HepG2 (cell line): ENCODE data around the gene FAM193A. TPM values are rescaled to one million over a fixed set of nuclear protein-coding genes. Genes with fewer than 3 reads are reported as not detected.
A peak's percentile ranks its signal among the peaks of the same experiment; 100 is the strongest.

Source experiments
- ATAC-seq: fragments of 200-7000 bp; cut with Tn5 transposase; 3 replicates; pipeline ENCODE4 v1.9.1; 2020; ENCODE audit warnings: mild to moderate bottlenecking, moderate library complexity
- BruUV-seq: library from RNA; stranded (reverse); fragments of 400-500 nt; replicated peaks from 2 replicates; lab custom pipeline; 2021; lab: Mats Ljungman, UMichigan
- CTCF ChIA-PET: fragments of 300-600 bp; formaldehyde crosslinking; extraction: SDS; loops from one replicate; lab custom pipeline; 2021; ENCODE audit warnings: low total read pairs, inconsistent platforms, low intra/inter-chr PET ratio; lab: Yijun Ruan, JAX
- POLR2A ChIA-PET: fragments of 350-600 bp; sonication (Branson Sonifier 250); formaldehyde crosslinking; loops from one replicate; lab custom pipeline; 2020; ENCODE audit warnings: antibody characterized with exemption, inconsistent platforms; lab: Yijun Ruan, JAX
- DNase-seq: peaks from one replicate; pipeline ENCODE4 v3.0.0-alpha.2; 2015; ENCODE audit warnings: low spot score
- FAIRE-seq: peaks from 3 replicates; lab custom pipeline; 2011; peaks lifted over from hg19 to GRCh38; lab: Jason Lieb, UNC
- H2AFZ ChIP-seq: one replicate; pipeline ENCODE4 v1.6.1; 2011; ENCODE audit warnings: low read length, inconsistent platforms
- H3K27ac ChIP-seq: fragments of 300-600 bp; 3 replicates; pipeline ENCODE4 v1.8.0; 2011; ENCODE audit warnings: mixed run types, mild to moderate bottlenecking, mixed read lengths, low read length, inconsistent platforms; ENCODE audit not compliant: insufficient read depth; ENCODE audit errors: extremely low read length
- H3K27me3 ChIP-seq, 2 experiments: fragments of 200-600 bp in 1 of 2; 2 replicates in 1 of 2; 3 replicates in 1 of 2; pipeline versions ENCODE4 v1.6.0 to v1.8.0; 2011; ENCODE audit warnings: low read length in 2 of 2, mild to moderate bottlenecking in 2 of 2, moderate library complexity in 2 of 2, inconsistent platforms in 1 of 2; ENCODE audit not compliant: insufficient read depth in 2 of 2, control insufficient read depth in 1 of 2
- H3K36me3 ChIP-seq, 2 experiments: fragments of 200-600 bp in 1 of 2; replicated peaks in 1 of 2; 2 replicates in 1 of 2; 3 replicates in 1 of 2; pipeline versions ENCODE4 v1.5.1 to v1.8.0; 2011; ENCODE audit warnings: low read length in 2 of 2, inconsistent platforms in 1 of 2; ENCODE audit not compliant: insufficient read depth in 2 of 2, control insufficient read depth in 1 of 2
- H3K4me1 ChIP-seq: 2 replicates; pipeline ENCODE4 v1.5.1; 2012; ENCODE audit warnings: low read length, inconsistent platforms; ENCODE audit not compliant: insufficient read depth
- H3K4me2 ChIP-seq: 2 replicates; pipeline ENCODE4 v1.6.0; 2011; ENCODE audit warnings: low read depth, low read length, inconsistent platforms
- H3K4me3 ChIP-seq, 3 experiments: fragments of 200-600 bp in 1 of 3; sonication (generic), shearing (Covaris generic) in 1 of 3; replicated peaks in 1 of 3; 2 replicates each; pipeline ENCODE4 v1.5.1; 2011 to 2016; ENCODE audit warnings: low read length in 3 of 3, inconsistent platforms in 2 of 3, low read depth in 2 of 3, mild to moderate bottlenecking in 2 of 3, control low read depth in 1 of 3, mixed read lengths in 1 of 3; ENCODE audit not compliant: insufficient read depth in 1 of 3
- H3K79me2 ChIP-seq: one replicate; pipeline ENCODE4 v1.6.1; 2011; ENCODE audit warnings: low read length, inconsistent platforms; ENCODE audit not compliant: insufficient read depth
- H3K9ac ChIP-seq: 2 replicates; pipeline ENCODE4 v1.6.0; 2011; ENCODE audit warnings: mild to moderate bottlenecking, low read depth, low read length, inconsistent platforms; ENCODE audit not compliant: insufficient read depth
- H3K9me3 ChIP-seq: 2 replicates; pipeline ENCODE4 v1.5.1; 2012; ENCODE audit warnings: mild to moderate bottlenecking, low read length
- H4K20me1 ChIP-seq: 2 replicates; pipeline ENCODE4 v1.6.0; 2011; ENCODE audit warnings: inconsistent platforms, mild to moderate bottlenecking, low read length, moderate library complexity; ENCODE audit not compliant: insufficient read depth
- MAX ChIP-seq: IDR thresholded peaks from 2 replicates; pipeline ENCODE4 v1.6.1; 2012; ENCODE audit warnings: inconsistent platforms
- RBM22 ChIP-seq: fragments of 200-400 bp; formaldehyde crosslinking; optimal IDR thresholded peaks from 2 replicates; pipeline ENCODE3; 2017; ENCODE audit warnings: mild to moderate bottlenecking, low read length, moderate library complexity
- SPEN ChIP-seq: sonication (generic); formaldehyde crosslinking; IDR thresholded peaks from 2 replicates; pipeline ENCODE4 v1.5.1; 2020; ENCODE audit warnings: low read depth, mild to moderate bottlenecking, missing genetic modification reagents
- ZNF121 ChIP-seq: sonication (generic); formaldehyde crosslinking; IDR thresholded peaks from 2 replicates; pipeline ENCODE4 v1.5.0; 2020; ENCODE audit warnings: mild to moderate bottlenecking, missing genetic modification reagents
- ZNF772 ChIP-seq: sonication (generic); formaldehyde crosslinking; IDR thresholded peaks from 2 replicates; pipeline ENCODE4 v1.5.0; 2020; ENCODE audit warnings: mild to moderate bottlenecking, missing genetic modification reagents
- WGBS: methylation state at CpG from one replicate; pipeline ENCODE4 v1.1.6; 2017; ENCODE audit warnings: low lambda C conversion rate; 5-methylcytosine and 5-hydroxymethylcytosine counted together
- in situ Hi-C: cut with HindIII; loops from 2 replicates; pipeline ENCODE4 v1.10.0; 2017; ENCODE audit warnings: low pct_unique_long_range_greater_than_20kb; ENCODE audit not compliant: extremely low pct_ligation_motif_present
- intact Hi-C: fragments of 100-400 bp; cut with micrococcal nuclease; formaldehyde crosslinking; loops from one replicate; pipeline ENCODE4 v1.10.0; 2022; ENCODE audit not compliant: unreplicated experiment
- polyA plus RNA-seq, 8 experiments: library from polyadenylated mRNA; depleted of rRNA in 3 of 8; stranded (reverse) in 7 of 8; unstranded in 1 of 8; fragments of >200 nt; fragmentation: Illumina TruSeq in 4 of 8; extraction: Trizol in 4 of 8; gene quantifications; 2 replicates each; pipeline versions ENCODE4 v1.2.1 to v1.2.3, GENCODE V29; 2011 to 2016; ENCODE audit warnings: low read depth in 4 of 8, missing spikeins in 1 of 8, mixed read lengths in 1 of 8; ENCODE audit not compliant: insufficient read depth in 1 of 8
- total RNA-seq, 5 experiments: library from RNA; depleted of rRNA; stranded (reverse); fragments of >200 nt; fragmentation: Illumina TruSeq; extraction: Trizol; gene quantifications; 2 replicates each; pipeline ENCODE4 v1.2.3, GENCODE V29; 2016; ENCODE audit warnings: low read depth in 1 of 5

Gene FAM193A
- total and polyA plus RNA-seq, 2 of the 13 experiments (the other 11 are each of a cell fraction or from before 2014, with no cell fraction given) = 5.7 to 8.7 TPM

- TF ChIP-seq ZNF121 (peak; percentile 58), MAX (no peak), ZNF772 (CRISPR knock-in tag) (no peak)
- Histone ChIP-seq H2AFZ (no peak overlapping the region), H3K79me2 (peaks cover 2% of the 10 kb centered on the region), H3K27ac (no peak overlapping the region), H3K36me3 (peaks cover 33 to 62% of the 10 kb centered on the region in 2 experiments; a peak in 4 of 5 replicates), H3K4me2 (no peak overlapping the region), H4K20me1 (no peaks in the 10 kb centered on the region), H3K4me3 (no peak overlapping the region), H3K9ac (no peak overlapping the region), H3K4me1 (no peaks in the 10 kb centered on the region), H3K27me3 (no peaks in the 10 kb centered on the region), H3K9me3 (no peaks in the 10 kb centered on the region)
- WGBS = 95% methylated on average over 5 of the region's 5 CpGs
- ATAC-seq (no peak), FAIRE-seq (no peak), DNase-seq (no peak)
- CTCF ChIA-PET = no interaction called here
- intact Hi-C loops = no loop called here
- no TSS peak for BruUV-seq
- in situ Hi-C loops = no loop called here
- POLR2A ChIA-PET = no interaction called here
These were observed 32.6 kb upstream of the FAM193A start for GRCh38 chr4:2503809-2504208.

GRCh38 chr4:2507259-2507658 is 29.2 kb upstream of the FAM193A start:
- WGBS = 97% methylated on average over 4 of the region's 4 CpGs
- ChIA-PET CTCF (no interaction called here), POLR2A (no interaction called here)
- Histone ChIP-seq H3K4me3 (no peak overlapping the region), H3K79me2 (peaks cover 4% of the 10 kb centered on the region), H3K9ac (no peak overlapping the region), H3K4me1 (no peaks in the 10 kb centered on the region), H3K36me3 (peaks cover 33 to 63% of the 10 kb centered on the region in 2 experiments), H4K20me1 (peaks cover 4% of the 10 kb centered on the region; the same call in 1 of the 2 replicates), H2AFZ (no peak overlapping the region), H3K27ac (no peak overlapping the region), H3K4me2 (no peak overlapping the region), H3K27me3 (no peaks in the 10 kb centered on the region), H3K9me3 (no peaks in the 10 kb centered on the region)
- TF ChIP-seq RBM22 = peak; percentile 69
- no peak for TF ChIP-seq SPEN
- BruUV-seq = no TSS peak
- intact Hi-C loops (no loop called here), in situ Hi-C loops (no loop called here)
- FAIRE-seq = no peak
- ATAC-seq = no peak
- DNase-seq = no peak
